ENCODE measurements around the gene OSBPL2. TPM values are rescaled to one million over a fixed set of nuclear protein-coding genes. Genes with fewer than 3 reads are reported as not detected.

Gene OSBPL2
- total and polyA plus RNA-seq, 9 of the 15 experiments (the other 6 are each of a cell fraction or from before 2014, with no cell fraction given), result 2.5 to 25.6 (median 14.1) TPM

- TF ChIP-seq SNRNP70 (optimal IDR thresholded peaks at IDR 0.05; ENCODE audit: low read depth, low read length) (no peak), CBFA2T3 (IDR thresholded peaks at IDR 0.05) (peak; percentile 86), ZNF121 (CRISPR knock-in tag; conservative IDR thresholded peaks at IDR 0.05) (no peak), FUS (optimal IDR thresholded peaks at IDR 0.05; ENCODE audit: low read depth, low read length) (no peak), ZNF668 (CRISPR knock-in tag; IDR thresholded peaks at IDR 0.05) (no peak), UBTF (IDR thresholded peaks at IDR 0.05; ENCODE audit: borderline replicate concordance in 1 of 2, low read depth in 2 of 2, low read length in 2 of 2) (peak in 1 of 2 experiments; percentile 60; a peak in 1 of 4 replicates), TCF3 (CRISPR knock-in tag; IDR thresholded peaks at IDR 0.05) (peak; percentile 83), MAZ (CRISPR knock-in tag; conservative IDR thresholded peaks at IDR 0.05 in 1 of 2, IDR thresholded peaks at IDR 0.05 in 1 of 2) (no peak), MYNN (IDR thresholded peaks at IDR 0.05) (0 out of 2 replicates have a peak, but pooled peaks have one; percentile 31), MYNN (CRISPR knock-in tag; IDR thresholded peaks at IDR 0.05) (no peak), DNMT1 (IDR thresholded peaks at IDR 0.05) (no peak), EGR1 (conservative IDR thresholded peaks at IDR 0.05) (peak; percentile 95)
Measured at GRCh38 chr20:62274332-62274950, 36.1 kb downstream of the OSBPL2 start (continued).

Measured in K562 (cell line).